Coronary artery (tissue), 2 donors: Measurements from ENCODE around the gene ALG12.
"Not testable (repeated sequence)": the region's sequence is repeated elsewhere in the genome, so short reads cannot be mapped to it uniquely, and the experiment has no call there.

Source experiments
- DNase-seq: peaks from one replicate; pipeline ENCODE4 v3.0.0-alpha.2; 2017; ENCODE audit warnings: low spot score
- H3K27ac ChIP-seq, 2 donors: fragments of 200-600 bp; sonication (generic); one replicate each; pipeline ENCODE4 v1.5.1; 2016 to 2019
- H3K4me3 ChIP-seq: fragments of 200-600 bp; sonication (generic); 2 replicates; pipeline ENCODE4 v1.5.1; 2016; ENCODE audit warnings: mild to moderate bottlenecking, moderate library complexity
- TF ChIP-seq, protein P1 (sequence below): fragments of 200-600 bp; sonication (generic); IDR thresholded peaks from one replicate; pipeline ENCODE4 v1.5.1; 2019; ENCODE audit warnings: antibody characterized with exemption

Gene ALG12

DNA sequence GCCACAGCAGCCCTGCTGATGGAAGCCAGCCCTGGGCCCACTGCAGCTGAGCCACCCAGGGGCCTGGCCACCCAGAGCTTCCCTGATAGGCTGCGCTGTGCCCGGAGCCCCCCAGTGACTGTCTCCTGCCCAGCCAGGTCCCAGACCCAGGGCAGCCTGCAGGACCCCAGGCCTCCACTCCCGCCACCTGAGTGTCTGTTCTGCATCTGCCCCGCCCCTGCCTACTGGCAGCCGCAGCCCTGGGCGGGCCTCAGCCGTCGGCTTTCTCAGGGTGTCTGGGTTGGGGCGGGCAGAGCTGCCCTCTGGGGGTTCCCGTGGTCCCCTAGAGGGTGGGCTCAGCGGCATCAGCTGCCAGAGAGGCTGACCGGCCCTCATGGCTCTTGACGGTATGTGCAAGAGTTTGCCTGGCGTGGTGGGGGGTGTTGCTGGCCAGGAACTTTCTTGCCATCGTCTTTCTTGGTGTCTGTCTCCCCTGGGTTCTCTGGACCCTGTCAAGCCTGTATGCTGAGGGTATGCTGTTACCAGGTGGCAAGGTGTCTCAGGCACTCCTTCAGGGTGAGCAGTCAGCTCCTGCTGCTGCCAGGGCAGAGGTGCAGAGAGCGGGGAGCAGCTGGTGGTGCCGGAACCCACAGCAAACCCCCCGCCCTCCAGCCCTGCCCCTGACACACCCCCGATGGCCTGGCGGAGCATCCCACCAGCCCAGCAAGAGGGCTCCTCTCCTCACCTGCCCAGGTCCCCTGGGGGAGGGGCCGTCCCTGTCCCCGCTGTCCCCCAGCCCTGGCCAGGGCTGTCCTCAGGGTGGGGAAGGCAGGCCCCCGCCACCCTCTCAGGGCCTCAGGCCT lies 30.1 kb upstream of the ALG12 start:
- no peak for DNase-seq
- no peak overlapping the region for H3K4me3 ChIP-seq
- TF ChIP-seq, protein P1, sequence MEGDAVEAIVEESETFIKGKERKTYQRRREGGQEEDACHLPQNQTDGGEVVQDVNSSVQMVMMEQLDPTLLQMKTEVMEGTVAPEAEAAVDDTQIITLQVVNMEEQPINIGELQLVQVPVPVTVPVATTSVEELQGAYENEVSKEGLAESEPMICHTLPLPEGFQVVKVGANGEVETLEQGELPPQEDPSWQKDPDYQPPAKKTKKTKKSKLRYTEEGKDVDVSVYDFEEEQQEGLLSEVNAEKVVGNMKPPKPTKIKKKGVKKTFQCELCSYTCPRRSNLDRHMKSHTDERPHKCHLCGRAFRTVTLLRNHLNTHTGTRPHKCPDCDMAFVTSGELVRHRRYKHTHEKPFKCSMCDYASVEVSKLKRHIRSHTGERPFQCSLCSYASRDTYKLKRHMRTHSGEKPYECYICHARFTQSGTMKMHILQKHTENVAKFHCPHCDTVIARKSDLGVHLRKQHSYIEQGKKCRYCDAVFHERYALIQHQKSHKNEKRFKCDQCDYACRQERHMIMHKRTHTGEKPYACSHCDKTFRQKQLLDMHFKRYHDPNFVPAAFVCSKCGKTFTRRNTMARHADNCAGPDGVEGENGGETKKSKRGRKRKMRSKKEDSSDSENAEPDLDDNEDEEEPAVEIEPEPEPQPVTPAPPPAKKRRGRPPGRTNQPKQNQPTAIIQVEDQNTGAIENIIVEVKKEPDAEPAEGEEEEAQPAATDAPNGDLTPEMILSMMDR: no peak
- H3K27ac ChIP-seq: no peak overlapping the region

DNA sequence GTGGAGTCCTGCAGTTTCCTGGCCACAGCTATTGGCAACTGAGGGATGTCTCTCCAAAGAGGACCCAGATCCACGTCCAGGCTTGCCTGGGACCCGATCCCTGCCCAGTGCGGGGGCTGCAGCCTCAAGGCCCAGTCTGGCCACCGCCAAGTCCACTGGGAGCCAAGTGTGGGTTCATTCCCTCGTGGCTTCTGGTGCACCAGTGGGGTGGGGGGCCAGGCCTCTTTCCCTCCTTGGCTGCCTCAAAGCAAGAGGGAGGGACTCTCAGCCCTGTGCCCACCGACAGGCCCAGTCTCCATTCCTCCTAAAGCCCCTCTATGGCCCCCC lies 29.0 kb upstream of the ALG12 start:
- H3K4me3 ChIP-seq: no peak overlapping the region
- DNase-seq: no peak
- no peak overlapping the region for H3K27ac ChIP-seq
- TF ChIP-seq, protein P1: no peak

DNA sequence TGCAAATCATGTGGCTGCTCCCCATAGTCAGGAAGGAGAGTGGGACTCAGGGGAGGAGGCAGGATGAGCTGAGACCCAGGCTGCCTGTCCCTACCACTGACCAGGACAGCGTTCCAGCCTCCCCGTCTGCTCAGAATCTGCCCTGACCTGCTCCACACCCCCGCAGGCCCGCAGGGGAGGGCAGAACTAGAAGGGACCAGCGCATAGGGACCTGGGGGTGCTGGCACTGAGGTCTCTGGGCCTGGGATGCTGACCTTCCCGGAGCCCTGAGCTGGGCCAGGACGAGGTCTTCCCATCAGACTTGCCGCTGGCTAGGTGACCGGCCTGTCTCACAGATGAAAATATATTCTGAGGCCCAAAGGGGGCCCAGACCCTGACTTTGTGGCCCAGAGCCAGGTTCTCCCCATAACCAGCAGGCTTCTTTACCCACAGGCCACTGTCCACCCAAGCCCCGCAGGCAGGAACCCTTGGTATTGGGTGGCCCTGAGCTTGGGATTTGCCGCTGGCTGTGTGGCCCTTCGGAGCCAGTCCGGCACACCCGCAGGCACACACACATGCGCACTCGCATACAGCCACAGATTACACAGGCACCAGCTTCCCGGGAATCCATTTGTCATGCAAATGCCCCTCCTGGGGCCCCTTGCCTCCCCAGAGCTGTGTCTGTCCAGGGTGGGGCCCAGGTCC lies 28.5 kb upstream of the ALG12 start:
- TF ChIP-seq, protein P1: no peak
- Histone ChIP-seq H3K27ac (no peak overlapping the region), H3K4me3 (no peak overlapping the region)
- DNase-seq: no peak

DNA sequence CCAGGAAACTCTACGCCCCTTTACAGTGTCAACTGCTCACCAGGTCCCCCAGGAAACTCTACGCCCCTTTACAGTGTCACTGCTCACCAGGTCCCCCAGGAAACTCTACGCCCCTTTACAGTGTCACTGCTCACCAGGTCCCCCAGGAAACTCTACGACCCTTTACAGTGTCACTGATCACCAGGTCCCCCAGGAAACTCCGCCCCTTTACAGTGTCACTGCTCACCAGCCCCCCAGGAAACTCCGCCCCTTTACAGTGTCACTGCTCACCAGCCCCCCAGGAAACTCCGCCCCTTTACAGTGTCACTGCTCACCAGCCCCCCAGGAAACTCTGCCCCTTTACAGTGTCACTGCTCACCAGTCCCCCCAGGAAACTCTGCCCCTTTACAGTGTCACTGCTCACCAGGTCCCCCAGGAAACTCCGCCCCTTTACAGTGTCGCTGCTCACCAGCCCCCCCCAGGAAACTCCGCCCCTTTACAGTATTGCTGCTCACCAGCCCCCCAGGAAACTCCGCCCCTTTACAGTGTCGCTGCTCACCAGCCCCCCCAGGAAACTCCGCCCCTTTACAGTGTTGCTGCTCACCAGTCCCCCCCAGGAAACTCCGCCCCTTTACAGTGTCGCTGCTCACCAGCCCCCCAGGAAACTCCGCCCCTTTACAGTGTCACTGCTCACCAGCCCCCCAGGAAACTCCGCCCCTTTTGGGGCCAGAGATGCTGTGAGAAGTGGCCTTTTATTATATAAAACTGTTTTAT lies 27.0 kb upstream of the ALG12 start:
- not testable (repeated sequence) for H3K27ac ChIP-seq, DNase-seq

DNA sequence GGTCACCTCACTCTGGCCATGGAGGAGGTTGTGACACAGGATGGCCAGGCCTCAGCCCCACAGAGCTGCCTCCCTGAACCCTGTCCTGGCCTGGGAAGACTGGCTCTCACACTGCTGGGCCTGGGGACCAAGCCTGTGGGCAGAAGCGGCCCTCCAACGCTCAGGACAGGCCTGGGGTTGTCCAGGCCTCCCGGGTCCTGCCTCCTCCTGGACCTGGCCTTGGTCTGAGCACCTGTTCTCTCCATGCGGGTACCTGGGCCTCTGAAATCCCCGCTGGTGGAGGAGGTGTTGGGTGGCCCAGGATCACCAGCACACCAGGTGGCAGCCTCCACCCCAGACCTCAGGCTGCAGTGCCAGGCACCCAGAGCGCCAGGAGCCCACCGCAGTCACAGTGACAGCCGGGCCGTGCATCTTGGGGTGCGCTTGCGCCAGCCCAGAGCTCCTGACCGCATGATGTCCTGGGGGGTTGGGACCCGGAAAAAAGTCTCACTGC lies 26.2 kb upstream of the ALG12 start:
- Histone ChIP-seq H3K4me3 (no peak overlapping the region), H3K27ac (no peak overlapping the region)
- TF ChIP-seq, protein P1: no peak
- DNase-seq: no peak

More for the DNA sequence above, 27.0 kb upstream of the ALG12 start:
- not testable (repeated sequence) for H3K4me3 ChIP-seq

DNA sequence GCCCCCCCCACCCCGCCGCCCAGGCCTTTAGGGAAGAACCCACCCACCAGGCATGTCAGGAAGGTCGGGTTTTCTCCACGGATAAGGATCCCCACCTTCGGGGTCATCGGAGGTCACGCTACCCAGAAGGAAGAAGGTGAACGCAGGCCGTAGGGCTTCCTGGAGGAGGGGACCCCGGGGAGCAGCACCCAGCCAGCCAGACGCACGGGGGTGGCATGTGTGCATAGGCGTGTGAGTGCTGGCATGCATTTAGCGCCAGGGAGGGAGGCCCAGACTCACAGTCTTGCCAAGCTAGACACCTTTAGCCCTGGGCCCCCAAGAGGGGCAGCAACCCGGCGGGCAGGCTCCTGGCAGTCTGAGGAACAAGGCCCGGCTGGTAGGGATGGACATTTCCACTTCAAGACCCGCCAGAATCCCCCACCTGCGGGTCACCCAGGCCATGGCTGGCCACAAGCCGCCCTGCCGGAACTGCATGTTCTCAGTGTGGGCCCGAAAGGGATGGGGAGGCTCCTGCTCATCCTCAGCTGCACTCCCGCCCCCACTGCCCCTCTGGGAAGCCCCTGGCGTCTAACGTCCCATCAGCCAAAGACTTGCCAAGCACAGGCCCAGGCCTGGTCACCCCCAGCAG lies 25.6 kb upstream of the ALG12 start:
- Histone ChIP-seq H3K4me3 (no peak overlapping the region), H3K27ac (no peak overlapping the region)
- no peak for DNase-seq
- TF ChIP-seq, protein P1: no peak

DNA sequence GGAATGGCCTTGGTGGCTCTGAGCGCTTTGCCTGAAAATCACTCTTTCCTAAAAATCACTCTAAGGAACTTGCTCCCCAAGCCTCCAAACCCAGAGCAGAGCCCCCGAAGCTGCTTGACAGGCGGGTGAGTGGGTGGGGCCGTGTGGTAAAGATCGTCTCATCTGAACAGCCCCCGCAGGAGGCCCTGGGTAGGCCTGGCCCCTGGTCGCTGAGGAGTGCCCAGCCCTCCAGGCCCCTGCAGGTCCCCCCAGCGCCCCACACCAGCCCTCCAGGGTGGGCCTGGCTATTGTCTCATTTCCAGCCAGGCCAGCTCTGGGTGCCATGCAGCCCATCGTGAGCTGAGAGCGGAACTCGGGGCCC lies 25.1 kb upstream of the ALG12 start:
- Histone ChIP-seq H3K27ac (no peak overlapping the region), H3K4me3 (no peak overlapping the region)
- no peak for DNase-seq
- TF ChIP-seq, protein P1: no peak
